EL (cell line): ENCODE results near the gene KRTAP20-2.

ENCODE experiments used
- DNase-seq: peaks from one replicate; pipeline ENCODE4 v3.0.0-alpha.2; 2016

KRTAP20-2 gene

DNA sequence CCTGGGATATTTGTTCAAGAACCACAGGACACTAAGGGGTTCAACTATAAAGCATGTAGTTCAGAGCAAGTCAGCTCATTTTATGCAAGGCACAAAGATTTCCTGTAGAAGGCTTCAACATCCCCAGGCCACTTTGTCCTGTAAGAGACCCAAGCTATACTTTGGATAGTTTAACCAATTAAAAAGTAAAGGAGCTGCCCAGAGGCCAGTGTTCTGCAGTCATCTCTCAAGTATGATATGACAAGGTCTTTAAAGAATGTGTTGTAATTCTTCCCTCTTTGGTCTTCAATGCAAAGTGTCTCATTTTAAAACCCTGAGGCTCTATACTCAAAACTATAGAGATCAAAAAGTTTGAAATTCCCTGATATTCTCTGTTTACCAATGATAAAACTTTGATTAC, 41.7 kb downstream of the KRTAP20-2 start:
- no peak for DNase-seq

DNA sequence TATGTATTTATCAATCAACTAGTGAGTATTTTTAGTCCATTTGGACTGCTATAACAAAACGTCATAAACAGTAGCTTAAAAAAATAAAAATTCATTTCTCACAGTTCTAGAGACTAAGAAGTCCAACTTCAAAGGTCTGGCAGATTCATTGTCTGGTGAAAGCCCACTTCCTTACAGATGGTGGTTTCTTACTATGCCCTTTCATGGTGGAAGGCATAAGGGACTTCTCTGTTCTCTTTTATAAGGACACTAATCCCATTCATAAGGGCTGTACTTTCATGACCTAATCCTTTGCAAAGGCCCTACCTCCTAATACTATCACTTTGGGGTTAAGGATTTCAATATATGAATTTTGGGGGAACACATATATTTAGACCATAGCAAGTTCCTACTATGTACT, 45.6 kb downstream of the KRTAP20-2 start:
- DNase-seq: no peak

DNA sequence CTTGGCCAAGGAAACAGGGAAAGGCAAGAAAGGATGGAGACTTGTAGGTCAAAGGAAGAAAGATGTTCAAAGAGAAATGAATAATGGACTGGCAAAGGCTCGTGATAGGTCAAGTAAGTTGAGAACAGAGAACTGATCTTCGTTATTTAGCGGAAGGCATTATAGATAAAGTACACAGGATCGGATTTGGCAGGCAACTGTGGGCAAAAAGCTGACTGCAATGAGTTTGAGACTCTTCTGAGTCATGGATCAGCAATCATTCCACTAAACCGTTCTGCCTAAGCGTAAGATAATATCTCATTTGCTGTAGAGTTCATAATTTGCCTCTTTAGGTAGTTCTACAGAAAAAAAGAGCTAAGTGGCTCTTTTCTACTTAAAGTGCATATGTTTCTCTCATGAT, 49.5 kb downstream of the KRTAP20-2 start:
- no peak for DNase-seq
